Activated T-helper 1 cell treated with anti-CD3 and anti-CD28 coated beads, Interleukin-12 subunit alpha, Interleukin-12 subunit beta, Interleukin-2, Interleukin-4 antibody, amounts not matched to agents 30 ng/mL and 10 ng/mL and 1 ng/mL, durations not matched to agents 14 hours and 24 hours and 36 hours (primary cell): Measurements from ENCODE around the gene BAHCC1. TPM values are rescaled to one million over a fixed set of nuclear protein-coding genes. Genes with fewer than 3 reads are reported as not detected.
A peak's percentile ranks its signal among the peaks of the same experiment; 100 is the strongest.

ENCODE experiments used
- DNase-seq: peaks from one replicate; pipeline ENCODE4 v3.0.0; 2021; ENCODE audit warnings: low spot score
- H3K27ac Mint-ChIP-seq: one replicate; pipeline ENCODE4 v1.8.0; 2021; ENCODE audit warnings: mild to moderate bottlenecking, mixed read lengths
- H3K27me3 Mint-ChIP-seq: one replicate; pipeline ENCODE4 v1.8.0; 2022; ENCODE audit warnings: mild to moderate bottlenecking, moderate library complexity, mixed read lengths; ENCODE audit not compliant: insufficient read depth
- H3K36me3 Mint-ChIP-seq: one replicate; pipeline ENCODE4 v1.8.0; 2021; ENCODE audit warnings: low read depth, mixed read lengths
- H3K4me1 Mint-ChIP-seq: one replicate; pipeline ENCODE4 v1.8.0; 2021; ENCODE audit warnings: low read depth, mixed read lengths
- H3K4me3 Mint-ChIP-seq: one replicate; pipeline ENCODE4 v1.8.0; 2021; ENCODE audit warnings: mild to moderate bottlenecking, moderate library complexity, mixed read lengths
- H3K9me3 Mint-ChIP-seq: one replicate; pipeline ENCODE4 v1.8.0; 2021; ENCODE audit warnings: mixed read lengths
- intact Hi-C: fragments of 100-400 bp; cut with micrococcal nuclease; formaldehyde crosslinking; loops from one replicate; pipeline ENCODE4 v1.15.1; 2024
- total RNA-seq: library from RNA; stranded (reverse); gene quantifications from 2 replicates; pipeline ENCODE4 v1.2.3, GENCODE V29; 2022

The BAHCC1 gene
- total RNA-seq, 1 donor from 2014 or later = 0.08 TPM

DNA sequence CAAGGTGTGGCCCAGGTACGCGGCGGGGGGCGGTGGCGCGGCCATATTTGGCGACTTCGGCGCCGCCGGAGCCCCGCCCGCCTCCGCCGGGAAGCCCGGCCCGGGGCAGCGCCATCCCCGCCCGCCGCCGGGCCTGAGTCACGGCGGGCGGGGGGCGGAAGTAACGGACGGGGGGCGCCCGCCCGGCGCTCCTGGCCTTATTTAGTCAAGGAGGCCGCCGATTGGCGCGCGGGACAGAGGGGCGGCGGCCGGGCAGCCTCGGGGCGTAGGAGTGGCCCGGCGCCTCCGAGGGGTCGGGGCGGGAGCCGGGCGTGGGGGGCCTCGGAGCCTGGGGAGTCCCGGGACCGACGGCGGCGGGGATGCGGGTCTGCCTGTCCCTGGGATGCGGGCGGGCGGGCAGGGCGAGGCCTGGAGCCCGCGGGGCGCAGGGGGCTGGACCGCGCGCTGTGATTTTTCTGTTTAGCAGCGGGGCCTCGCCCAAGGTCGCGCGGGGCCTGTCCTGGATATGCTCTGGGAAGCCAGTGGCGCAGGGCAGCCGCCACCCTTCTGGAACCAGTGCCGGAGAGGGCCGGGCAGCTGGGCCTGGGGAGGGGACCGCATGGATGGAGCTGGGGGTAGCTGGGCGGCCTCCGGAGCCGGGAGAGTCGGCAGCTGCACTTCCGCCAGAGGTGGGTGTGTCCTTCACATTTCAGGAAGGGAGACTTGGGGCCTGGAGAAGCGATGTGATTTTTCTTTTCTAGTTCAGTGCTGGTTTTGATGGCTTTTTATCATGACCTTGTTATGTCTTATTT lies 119.7 kb downstream of the BAHCC1 start:
- Mint-ChIP-seq H3K4me3 (peak overlapping the region; percentile 92), H3K27ac (peak overlapping the region; percentile 87), H3K27me3 (no peaks in the 10 kb centered on the region), H3K9me3 (no peaks in the 10 kb centered on the region), H3K36me3 (peaks cover 23% of the 10 kb centered on the region), H3K4me1 (peaks cover 14% of the 10 kb centered on the region)
- intact Hi-C loops = loop anchor here (1.0 to 5.0 kb wide), 8 partner anchors 22 to 1718 kb away; partner anchors contain the start of genes ARHGDIA, CBX8, CCDC137 and OXLD1
- DNase-seq = peak; percentile 77

GRCh38 chr17:81515530-81516041 lies 120.3 kb downstream of the BAHCC1 start:
- H3K27me3 Mint-ChIP-seq = no peaks in the 10 kb centered on the region
- no peaks in the 10 kb centered on the region for H3K9me3 Mint-ChIP-seq
- DNase-seq = no peak
- H3K36me3 Mint-ChIP-seq = peaks cover 16% of the 10 kb centered on the region
- intact Hi-C loops = loop anchor here (1.0 to 5.0 kb wide), 3 partner anchors 21 to 151 kb away; partner anchors contain the start of genes CCDC137 and OXLD1
- peak overlapping the region; percentile 92 for H3K4me3 Mint-ChIP-seq
- peaks cover 9% of the 10 kb centered on the region for H3K4me1 Mint-ChIP-seq
- peak overlapping the region; percentile 87 for H3K27ac Mint-ChIP-seq

Other genes starting within 250 kb of the BAHCC1 start
- not detected in 2 replicates for gene PVALEF, start 229.9 kb upstream of the BAHCC1 start, total RNA-seq
- 0.61 and 0.62 TPM in 2 replicates for gene AATK, start 229.2 kb upstream of the BAHCC1 start, total RNA-seq
- gene CEP131, start 172.5 kb upstream of the BAHCC1 start, total RNA-seq = 17.5 and 18.7 TPM in 2 replicates
- 37.7 and 41.0 TPM in 2 replicates for gene TEPSIN, start 156.4 kb upstream of the BAHCC1 start, total RNA-seq
- 71.9 and 78.3 TPM in 2 replicates for gene NDUFAF8, start 156.1 kb upstream of the BAHCC1 start, total RNA-seq
- gene SLC38A10, start 100.2 kb upstream of the BAHCC1 start, total RNA-seq = 99.7 and 101 TPM in 2 replicates
- 3,516 TPM in 2 replicates for gene ACTG1, start 117.3 kb downstream of the BAHCC1 start, total RNA-seq
- gene FSCN2, start 132.9 kb downstream of the BAHCC1 start, total RNA-seq = 0.52 and 0.64 TPM in 2 replicates
- 69.2 and 69.5 TPM in 2 replicates for gene FAAP100, start 156.9 kb downstream of the BAHCC1 start, total RNA-seq
- 138 and 157 TPM in 2 replicates for gene NPLOC4, start 241.7 kb downstream of the BAHCC1 start, total RNA-seq
- 0.21 and 0.66 TPM in 2 replicates for gene TSPAN10, start 241.7 kb downstream of the BAHCC1 start, total RNA-seq